ENCODE measurements around the gene ADRB2.
"Not testable (repeated sequence)": the region's sequence is repeated elsewhere in the genome, so short reads cannot be mapped to it uniquely, and the experiment has no call there.

ADRB2 gene

DNA sequence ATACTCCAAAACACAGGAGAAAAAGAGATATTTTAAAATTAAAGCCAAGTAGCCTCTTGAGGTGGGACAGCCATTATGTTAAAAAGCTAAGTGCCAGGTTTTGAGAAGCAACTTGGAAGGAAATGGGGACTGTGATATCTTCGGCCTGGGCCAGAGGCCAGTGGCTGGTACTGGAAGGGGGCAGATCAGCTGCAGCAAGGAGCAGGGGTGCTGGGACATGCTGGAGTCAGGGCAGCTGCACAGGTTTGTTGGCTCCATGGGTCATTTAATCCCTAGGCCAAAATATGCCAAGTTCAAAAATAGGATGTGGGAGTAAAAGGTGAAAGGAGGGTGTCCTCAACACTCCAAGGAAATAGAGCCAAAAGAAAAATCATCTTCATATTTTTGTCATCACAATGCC, 30.0 kb downstream of the ADRB2 start:
- no peak for DNase-seq

DNA sequence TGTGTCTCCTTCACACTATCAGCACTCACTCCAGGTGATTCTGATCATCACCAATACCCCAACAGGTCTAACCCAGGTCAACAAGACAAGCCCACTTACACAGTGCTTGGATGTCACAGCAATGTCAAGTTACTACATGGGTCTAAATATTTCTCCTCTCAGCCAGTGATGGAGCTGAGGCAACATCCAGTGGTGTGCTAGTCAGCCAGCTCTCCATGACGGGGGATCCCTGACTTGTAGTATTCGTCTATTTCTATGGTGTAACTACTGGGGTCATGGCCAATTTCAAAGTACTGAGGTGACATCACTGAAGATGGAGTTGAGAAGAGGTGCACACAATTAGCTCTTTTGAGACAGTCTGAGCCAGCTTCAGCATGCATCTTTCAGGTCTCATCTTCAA, 31.1 kb downstream of the ADRB2 start:
- no peak for DNase-seq

DNA sequence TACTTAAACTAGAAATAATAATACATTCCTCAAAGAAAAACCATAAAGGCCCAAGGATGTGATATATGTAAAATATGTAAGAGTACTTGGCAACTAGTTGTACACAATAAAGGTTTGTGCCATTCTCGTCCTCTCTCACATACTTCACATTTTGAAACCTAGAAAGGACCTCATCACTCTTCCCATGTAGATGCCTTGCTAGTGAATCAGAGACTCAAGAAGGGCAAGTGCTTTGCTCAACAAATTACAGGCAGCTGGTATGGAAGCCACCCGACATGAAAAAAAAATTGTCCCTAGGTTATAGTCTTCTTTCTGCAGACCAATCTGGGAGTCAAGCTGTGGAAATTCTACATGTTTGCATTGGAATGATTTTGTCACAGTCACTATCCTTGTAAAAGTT, 31.7 kb downstream of the ADRB2 start:
- DNase-seq: no peak

DNA sequence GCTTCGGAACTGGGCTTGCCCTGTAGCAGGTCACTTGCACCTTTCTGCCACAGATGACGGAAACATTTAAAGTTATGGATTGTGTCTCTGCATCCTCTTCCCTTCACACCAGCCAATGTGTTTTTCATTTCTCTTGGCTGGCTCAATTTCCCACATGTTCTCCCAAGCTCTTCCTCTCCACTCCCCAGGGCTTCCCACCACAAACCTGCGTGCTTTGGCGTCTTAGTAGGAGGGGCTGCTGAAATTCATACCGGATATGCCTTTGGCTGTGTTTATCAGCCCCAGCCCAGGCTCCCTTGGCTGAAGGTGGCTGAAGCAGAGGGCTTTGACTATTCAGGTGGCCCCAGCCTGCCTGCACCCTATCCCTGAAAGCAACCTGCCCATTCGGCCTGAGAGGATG, 32.1 kb downstream of the ADRB2 start:
- no peak for DNase-seq

GRCh38 chr5:148859703-148860102, 33.3 kb downstream of the ADRB2 start:
- no peak for DNase-seq

DNA sequence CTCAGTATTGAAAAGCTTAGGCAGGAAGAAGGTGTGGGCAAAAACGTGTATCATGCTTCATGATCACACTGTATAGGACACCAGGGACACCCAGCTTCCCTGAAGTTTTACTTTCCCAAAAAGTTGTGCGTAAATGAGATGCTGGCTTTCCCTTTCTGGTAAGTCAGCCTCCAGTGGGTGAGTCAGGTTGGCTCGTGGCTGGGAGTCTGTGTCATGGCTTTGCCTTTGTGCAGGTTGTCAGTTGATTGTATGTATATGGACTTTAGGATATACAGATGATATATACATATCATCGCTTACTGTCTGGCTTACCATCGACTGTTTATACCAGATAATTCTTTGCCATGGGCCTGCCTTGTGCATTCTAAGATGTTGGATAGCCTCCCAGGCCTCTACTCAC, 34.2 kb downstream of the ADRB2 start:
- DNase-seq: no peak

- no peak for DNase-seq
Observed at GRCh38 chr5:148861088-148861487, 34.7 kb downstream of the ADRB2 start.

- DNase-seq: no peak
Observed at GRCh38 chr5:148861696-148862095, 35.3 kb downstream of the ADRB2 start.

GRCh38 chr5:148864113-148864841, 37.9 kb downstream of the ADRB2 start:
- no peak for DNase-seq

DNA sequence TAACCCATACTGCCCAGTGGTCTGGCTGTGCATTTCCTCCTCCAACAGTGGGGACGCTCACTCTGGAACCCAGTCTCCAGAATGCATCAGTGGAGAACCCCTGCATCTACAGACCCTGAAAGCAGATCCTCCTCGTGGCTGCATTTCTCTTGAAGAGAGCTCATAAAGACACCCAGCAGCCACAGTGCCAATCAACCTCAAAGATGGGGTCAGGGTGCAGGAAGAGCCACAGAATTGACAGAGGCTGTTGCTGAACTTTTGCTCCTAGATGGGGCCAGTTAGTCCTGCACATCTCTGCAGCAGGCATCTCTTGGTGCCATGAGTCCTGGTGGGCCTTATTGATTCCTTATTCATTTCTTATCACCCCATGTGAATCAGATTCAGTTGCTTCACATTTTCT, 39.6 kb downstream of the ADRB2 start:
- no peak for DNase-seq

GRCh38 chr5:148873120-148873519, 46.7 kb downstream of the ADRB2 start:
- DNase-seq: no peak

- DNase-seq: no peak
Observed at GRCh38 chr5:148873690-148874485, 47.5 kb downstream of the ADRB2 start.

GRCh38 chr5:148875205-148875875, 48.9 kb downstream of the ADRB2 start:
- DNase-seq: no peak

- not testable (repeated sequence) for DNase-seq
Observed at GRCh38 chr5:148877436-148877835, 51.0 kb downstream of the ADRB2 start.

Data from CD4-positive, alpha-beta T cell treated with Interleukin-10 for 1 hour (primary cell).